Endothelial cell of umbilical vein (primary cell): ENCODE measurements around the gene RALGPS1.

Source experiments
- EZH2 ChIP-seq: IDR thresholded peaks from 2 replicates; pipeline ENCODE4 v1.6.1; 2012; ENCODE audit warnings: borderline replicate concordance, low read depth, mild to moderate bottlenecking, moderate library complexity, low read length, inconsistent platforms; ENCODE audit not compliant: severe bottlenecking
- GATA2 ChIP-seq: IDR thresholded peaks from 2 replicates; pipeline ENCODE4 v1.7.0; 2011; ENCODE audit warnings: low read depth, mild to moderate bottlenecking, moderate library complexity, mixed read lengths, low read length; ENCODE audit not compliant: insufficient read length, insufficient read depth
- JUN ChIP-seq: IDR thresholded peaks from 2 replicates; pipeline ENCODE4 v1.6.1; 2011; ENCODE audit warnings: borderline replicate concordance, low read depth; ENCODE audit not compliant: insufficient read length, insufficient read depth
- POLR2A ChIP-seq: IDR thresholded peaks from 2 replicates; pipeline ENCODE4 v1.6.1; 2012; ENCODE audit warnings: low read depth, mild to moderate bottlenecking, control low read depth, low read length
- POLR2AphosphoS5 ChIP-seq: IDR thresholded peaks from 2 replicates; pipeline ENCODE4 v1.6.1; 2012; ENCODE audit warnings: low read depth, mild to moderate bottlenecking, control low read depth, low read length, moderate library complexity; ENCODE audit not compliant: insufficient read depth
- TF ChIP-seq, protein P1 (sequence below), 2 donors: IDR thresholded peaks; 1 replicate in 1 of 2; 2 replicates in 1 of 2; pipeline ENCODE4 v1.5.1; 2011; ENCODE audit warnings: low read length in 2 of 2, mild to moderate bottlenecking in 2 of 2, moderate library complexity in 2 of 2, control low read depth in 1 of 2, inconsistent platforms in 1 of 2, low read depth in 1 of 2; ENCODE audit not compliant: insufficient read depth in 1 of 2; ENCODE audit errors: extremely low read depth in 1 of 2

DNA sequence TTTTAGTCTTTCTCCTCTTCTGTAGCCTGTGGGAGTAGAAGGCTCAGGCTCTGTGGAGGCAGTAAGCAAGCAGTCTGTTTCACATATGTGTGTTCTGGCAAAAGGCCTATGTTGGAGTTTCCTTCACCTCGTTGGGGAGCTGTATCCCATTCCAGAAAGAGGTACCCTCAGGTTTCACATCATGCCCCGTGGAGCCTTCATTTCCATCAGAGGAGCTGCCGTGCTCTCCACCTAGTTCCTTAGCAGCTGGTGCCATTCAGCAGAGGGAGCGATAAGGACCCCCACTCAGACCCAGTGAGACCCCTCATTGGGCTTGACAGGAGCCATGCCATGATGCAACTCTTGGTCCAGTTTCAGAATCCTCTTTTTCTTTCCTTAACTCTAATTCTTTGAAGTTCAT is 258.5 kb downstream of the RALGPS1 start:
- TF ChIP-seq EZH2 (no peak), GATA2 (no peak), POLR2AphosphoS5 (no peak), JUN (no peak), POLR2A (no peak)
- TF ChIP-seq, protein P1, sequence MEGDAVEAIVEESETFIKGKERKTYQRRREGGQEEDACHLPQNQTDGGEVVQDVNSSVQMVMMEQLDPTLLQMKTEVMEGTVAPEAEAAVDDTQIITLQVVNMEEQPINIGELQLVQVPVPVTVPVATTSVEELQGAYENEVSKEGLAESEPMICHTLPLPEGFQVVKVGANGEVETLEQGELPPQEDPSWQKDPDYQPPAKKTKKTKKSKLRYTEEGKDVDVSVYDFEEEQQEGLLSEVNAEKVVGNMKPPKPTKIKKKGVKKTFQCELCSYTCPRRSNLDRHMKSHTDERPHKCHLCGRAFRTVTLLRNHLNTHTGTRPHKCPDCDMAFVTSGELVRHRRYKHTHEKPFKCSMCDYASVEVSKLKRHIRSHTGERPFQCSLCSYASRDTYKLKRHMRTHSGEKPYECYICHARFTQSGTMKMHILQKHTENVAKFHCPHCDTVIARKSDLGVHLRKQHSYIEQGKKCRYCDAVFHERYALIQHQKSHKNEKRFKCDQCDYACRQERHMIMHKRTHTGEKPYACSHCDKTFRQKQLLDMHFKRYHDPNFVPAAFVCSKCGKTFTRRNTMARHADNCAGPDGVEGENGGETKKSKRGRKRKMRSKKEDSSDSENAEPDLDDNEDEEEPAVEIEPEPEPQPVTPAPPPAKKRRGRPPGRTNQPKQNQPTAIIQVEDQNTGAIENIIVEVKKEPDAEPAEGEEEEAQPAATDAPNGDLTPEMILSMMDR (IDR thresholded peaks at IDR 0.05; ENCODE audit: extremely low read depth in 1 of 2, insufficient read depth in 1 of 2, low read depth in 1 of 2, low read length in 2 of 2): no peak
